Cardiac muscle cell (in vitro differentiated cells and primary cell): ENCODE data around the gene SH3RF3. TPM values are rescaled to one million over a fixed set of nuclear protein-coding genes. Genes with fewer than 3 reads are reported as not detected.
A peak's percentile ranks its signal among the peaks of the same experiment; 100 is the strongest.
"Not testable (repeated sequence)": the region's sequence is repeated elsewhere in the genome, so short reads cannot be mapped to it uniquely, and the experiment has no call there.

ENCODE experiments used
- DNase-seq, 2 donors: peaks; one replicate each; pipeline versions ENCODE4 v3.0.0 to v3.0.0-alpha.2; 2010 to 2017; ENCODE audit warnings: low read depth in 1 of 2, low spot score in 1 of 2
- H3K27ac ChIP-seq: fragments of 200-600 bp; sonication (generic); 2 replicates; pipeline ENCODE4 v1.5.1; 2016
- H3K27me3 ChIP-seq: fragments of 200-600 bp; sonication (generic); 2 replicates; pipeline ENCODE4 v1.6.0; 2016; ENCODE audit warnings: control low read depth
- H3K36me3 ChIP-seq: fragments of 200-600 bp; sonication (generic); 2 replicates; pipeline ENCODE4 v1.5.1; 2016; ENCODE audit warnings: control low read depth
- H3K4me1 ChIP-seq: fragments of 200-600 bp; sonication (generic); 2 replicates; pipeline ENCODE4 v1.8.1; 2017; ENCODE audit warnings: low read depth, mild to moderate bottlenecking, mixed run types
- H3K4me3 ChIP-seq: fragments of 200-600 bp; sonication (generic); 2 replicates; pipeline ENCODE4 v1.5.1; 2016; ENCODE audit warnings: mild to moderate bottlenecking
- H3K9me3 ChIP-seq: fragments of 200-600 bp; sonication (generic); 2 replicates; pipeline ENCODE4 v1.5.1; 2017; ENCODE audit warnings: low read depth, mild to moderate bottlenecking, control low read depth
- polyA plus RNA-seq: library from polyadenylated mRNA; unstranded; fragments of >200 nt; fragmentation: Nextera tagmentation; extraction: Ambion mirVana; gene quantifications from 2 replicates; pipeline ENCODE4 v1.2.1, GENCODE V29; 2016
- total RNA-seq: library from RNA; depleted of rRNA; stranded (reverse); fragments of >200 nt; gene quantifications from 2 replicates; pipeline ENCODE4 v1.2.3, GENCODE V29; 2016
- TF ChIP-seq, protein P1 (sequence below): IDR thresholded peaks from 2 replicates; pipeline ENCODE4 v1.5.1; 2012; ENCODE audit warnings: low read depth, mild to moderate bottlenecking, low read length

SH3RF3 gene
- total and polyA plus RNA-seq, 2 experiments from 2014 or later = 1.2 to 1.7 TPM

DNA sequence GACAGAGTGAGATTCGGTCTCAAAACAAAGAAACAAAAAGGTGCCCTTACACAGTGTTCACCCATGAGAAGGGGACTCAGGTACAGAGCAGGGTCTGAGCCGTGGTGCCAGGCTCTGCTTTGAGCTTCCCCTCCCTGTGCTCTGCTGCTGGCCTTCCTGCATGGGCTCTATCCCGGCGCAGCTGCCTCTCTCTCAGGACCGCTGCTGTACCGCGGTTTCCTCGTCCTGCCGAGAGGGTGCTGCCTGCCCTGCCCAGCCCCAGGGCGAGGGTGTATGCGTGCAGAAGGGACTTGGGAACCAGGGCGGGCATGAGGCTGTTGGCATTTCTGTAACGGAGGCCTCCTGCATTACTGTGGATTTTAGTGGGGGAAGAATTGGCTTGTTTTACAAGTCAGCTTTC is 30.1 kb downstream of the SH3RF3 start:
- TF ChIP-seq, protein P1, sequence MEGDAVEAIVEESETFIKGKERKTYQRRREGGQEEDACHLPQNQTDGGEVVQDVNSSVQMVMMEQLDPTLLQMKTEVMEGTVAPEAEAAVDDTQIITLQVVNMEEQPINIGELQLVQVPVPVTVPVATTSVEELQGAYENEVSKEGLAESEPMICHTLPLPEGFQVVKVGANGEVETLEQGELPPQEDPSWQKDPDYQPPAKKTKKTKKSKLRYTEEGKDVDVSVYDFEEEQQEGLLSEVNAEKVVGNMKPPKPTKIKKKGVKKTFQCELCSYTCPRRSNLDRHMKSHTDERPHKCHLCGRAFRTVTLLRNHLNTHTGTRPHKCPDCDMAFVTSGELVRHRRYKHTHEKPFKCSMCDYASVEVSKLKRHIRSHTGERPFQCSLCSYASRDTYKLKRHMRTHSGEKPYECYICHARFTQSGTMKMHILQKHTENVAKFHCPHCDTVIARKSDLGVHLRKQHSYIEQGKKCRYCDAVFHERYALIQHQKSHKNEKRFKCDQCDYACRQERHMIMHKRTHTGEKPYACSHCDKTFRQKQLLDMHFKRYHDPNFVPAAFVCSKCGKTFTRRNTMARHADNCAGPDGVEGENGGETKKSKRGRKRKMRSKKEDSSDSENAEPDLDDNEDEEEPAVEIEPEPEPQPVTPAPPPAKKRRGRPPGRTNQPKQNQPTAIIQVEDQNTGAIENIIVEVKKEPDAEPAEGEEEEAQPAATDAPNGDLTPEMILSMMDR = no peak
- no peaks in the 10 kb centered on the region for H3K9me3 ChIP-seq

DNA sequence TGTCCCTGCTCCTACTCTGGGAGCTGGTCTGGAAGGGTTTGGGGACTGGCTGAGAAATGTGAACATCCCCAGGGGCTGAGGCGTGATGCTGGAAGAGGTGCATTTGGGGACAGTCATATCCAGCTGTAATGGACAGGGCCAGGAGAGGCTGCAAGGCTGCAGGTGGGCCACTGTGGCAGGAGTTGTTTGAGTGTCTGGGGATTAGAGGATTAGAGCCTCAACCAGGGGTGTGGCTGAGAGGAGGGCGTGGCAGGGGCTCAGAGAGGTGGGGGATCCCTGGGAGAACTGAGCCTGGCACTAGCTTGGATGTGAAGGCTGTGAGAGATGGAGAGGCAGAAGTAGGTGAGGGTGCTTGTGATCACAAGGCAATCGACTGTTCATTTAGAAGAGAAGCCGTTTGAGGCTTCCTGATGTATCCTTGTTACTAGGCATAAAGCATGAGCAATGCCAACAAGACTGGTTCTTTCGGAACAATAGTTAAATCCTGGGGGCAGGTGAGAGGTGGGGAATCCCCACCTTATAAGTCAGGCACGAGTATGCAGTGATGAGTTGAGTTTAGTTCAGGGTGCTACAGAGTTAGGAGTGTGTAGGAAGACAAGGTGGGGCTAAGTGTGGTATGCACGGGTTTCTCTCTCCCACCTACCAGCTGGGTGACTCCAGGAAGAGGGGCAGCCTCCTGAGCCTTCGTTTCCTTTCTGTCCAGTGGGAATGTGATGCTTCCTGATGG is 31.9 kb downstream of the SH3RF3 start:
- Histone ChIP-seq H3K36me3 (no peaks in the 10 kb centered on the region), H3K27ac (no peak overlapping the region), H3K27me3 (no peaks in the 10 kb centered on the region), H3K9me3 (no peaks in the 10 kb centered on the region), H3K4me3 (no peak overlapping the region), H3K4me1 (no peaks in the 10 kb centered on the region)
- DNase-seq = no peak
- TF ChIP-seq, protein P1 = no peak

More for the DNA sequence above, 30.1 kb downstream of the SH3RF3 start:
- Histone ChIP-seq H3K27me3 (no peaks in the 10 kb centered on the region), H3K4me1 (no peaks in the 10 kb centered on the region), H3K27ac (no peak overlapping the region), H3K36me3 (no peaks in the 10 kb centered on the region), H3K4me3 (no peak overlapping the region)
- DNase-seq = no peak

DNA sequence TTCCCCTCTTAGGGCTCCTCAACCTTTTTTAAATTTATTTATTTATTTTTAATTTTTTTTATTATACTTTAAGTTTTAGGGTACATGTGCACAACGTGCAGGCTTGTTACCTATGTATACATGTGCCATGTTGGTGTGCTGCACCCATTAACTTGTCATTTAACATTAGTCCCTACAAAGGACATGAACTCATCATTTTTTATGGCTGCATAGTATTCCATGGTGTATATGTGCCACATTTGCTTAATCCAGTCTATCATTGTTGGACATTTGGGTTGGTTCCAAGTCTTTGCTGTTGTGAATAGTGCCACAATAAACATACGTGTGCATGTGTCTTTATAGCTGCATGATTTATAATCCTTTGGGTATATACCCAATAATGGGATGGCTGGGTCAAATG is 33.4 kb downstream of the SH3RF3 start:
- not testable (repeated sequence) for H3K27ac ChIP-seq, H3K4me1 ChIP-seq, H3K27me3 ChIP-seq, H3K9me3 ChIP-seq, H3K36me3 ChIP-seq, DNase-seq, H3K4me3 ChIP-seq

DNA sequence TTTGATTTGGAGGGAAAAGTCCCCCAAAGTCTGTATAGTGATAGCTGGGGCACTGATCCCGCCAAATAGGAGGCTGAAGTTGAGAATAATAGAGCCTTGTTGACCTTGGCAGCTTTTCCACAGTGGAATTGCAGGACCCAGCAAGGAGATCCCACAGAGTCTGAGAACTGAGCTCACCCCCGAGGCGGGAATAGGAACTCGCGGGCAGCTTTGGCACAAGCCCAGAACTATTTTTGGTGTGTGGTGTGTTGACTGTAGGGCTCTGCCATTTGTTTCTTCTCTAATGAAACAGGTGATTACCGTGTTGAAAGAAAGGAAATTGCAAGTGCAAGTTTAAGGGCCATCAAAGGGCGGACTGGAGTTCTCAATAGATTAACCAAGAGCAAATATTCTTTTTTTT is 34.0 kb downstream of the SH3RF3 start:
- no peaks in the 10 kb centered on the region for H3K27me3 ChIP-seq
- H3K9me3 ChIP-seq = no peaks in the 10 kb centered on the region
- H3K4me1 ChIP-seq = no peaks in the 10 kb centered on the region
- DNase-seq = peak; percentile 28 to 68
- H3K27ac ChIP-seq = no peak overlapping the region
- no peak overlapping the region for H3K4me3 ChIP-seq
- H3K36me3 ChIP-seq = no peaks in the 10 kb centered on the region
- TF ChIP-seq, protein P1 = no peak

DNA sequence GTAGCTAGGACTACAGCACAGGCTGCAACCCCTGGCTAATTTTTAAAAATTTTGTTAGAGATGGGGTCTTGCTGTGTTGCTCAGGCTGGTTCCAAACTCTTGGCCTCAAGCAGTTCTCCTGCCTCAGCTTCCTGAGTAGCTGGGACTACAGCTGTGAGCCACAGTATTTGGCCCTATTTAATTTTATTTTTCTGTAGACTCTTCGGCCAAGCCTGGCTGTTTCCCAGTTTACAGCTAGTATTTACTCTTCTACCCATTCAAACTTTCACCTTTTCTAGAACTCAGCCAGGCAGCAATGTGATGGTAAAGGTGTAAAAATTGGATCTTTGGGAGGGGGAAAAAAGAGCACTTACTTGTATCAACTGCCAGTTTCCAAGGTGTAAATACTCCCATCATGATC is 35.3 kb downstream of the SH3RF3 start:
- H3K27me3 ChIP-seq = no peaks in the 10 kb centered on the region
- no peak overlapping the region for H3K27ac ChIP-seq
- no peaks in the 10 kb centered on the region for H3K9me3 ChIP-seq
- no peak for DNase-seq
- no peaks in the 10 kb centered on the region for H3K4me1 ChIP-seq
- H3K36me3 ChIP-seq = no peaks in the 10 kb centered on the region
- H3K4me3 ChIP-seq = no peak overlapping the region
- TF ChIP-seq, protein P1 = no peak

DNA sequence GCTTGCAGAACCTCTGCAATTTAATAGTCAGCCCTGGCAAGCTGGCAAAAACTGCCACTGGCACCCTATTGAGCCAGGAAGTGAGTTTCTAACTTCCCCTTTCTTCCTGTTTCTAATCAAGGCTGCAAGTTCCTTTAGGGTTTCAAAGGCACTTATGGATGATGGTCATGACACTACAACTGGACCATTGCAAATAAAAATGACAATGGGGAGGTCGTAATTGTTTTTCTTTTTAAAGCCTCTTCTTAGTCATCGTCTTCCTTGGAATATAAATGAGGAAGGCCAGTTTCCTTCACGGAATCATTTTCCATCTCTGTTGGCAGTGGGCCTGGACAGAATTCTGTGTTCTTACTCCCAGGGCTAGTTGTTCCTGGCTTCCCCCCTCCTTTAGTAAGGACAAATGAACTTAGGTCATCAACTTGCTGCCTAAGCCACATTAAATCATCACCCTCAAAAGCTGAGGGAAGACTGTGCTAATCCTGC is 35.8 kb downstream of the SH3RF3 start:
- Histone ChIP-seq H3K27me3 (no peaks in the 10 kb centered on the region), H3K36me3 (no peaks in the 10 kb centered on the region), H3K9me3 (no peaks in the 10 kb centered on the region), H3K4me3 (no peak overlapping the region), H3K4me1 (no peaks in the 10 kb centered on the region), H3K27ac (no peak overlapping the region)
- TF ChIP-seq, protein P1 = no peak
- peak in 1 of 2 donors; percentile 72 for DNase-seq
